HUDEP-2 (cell line): ENCODE measurements around the gene RUFY2.
"Not testable (repeated sequence)": the region's sequence is repeated elsewhere in the genome, so short reads cannot be mapped to it uniquely, and the experiment has no call there.

Source experiments
- DNase-seq, 76 experiments: peaks; one replicate each; lab custom pipeline; 2025; ENCODE audit not compliant: unreplicated experiment in 76 of 76; lab: John Stamatoyannopoulos, UW

RUFY2 gene

DNA sequence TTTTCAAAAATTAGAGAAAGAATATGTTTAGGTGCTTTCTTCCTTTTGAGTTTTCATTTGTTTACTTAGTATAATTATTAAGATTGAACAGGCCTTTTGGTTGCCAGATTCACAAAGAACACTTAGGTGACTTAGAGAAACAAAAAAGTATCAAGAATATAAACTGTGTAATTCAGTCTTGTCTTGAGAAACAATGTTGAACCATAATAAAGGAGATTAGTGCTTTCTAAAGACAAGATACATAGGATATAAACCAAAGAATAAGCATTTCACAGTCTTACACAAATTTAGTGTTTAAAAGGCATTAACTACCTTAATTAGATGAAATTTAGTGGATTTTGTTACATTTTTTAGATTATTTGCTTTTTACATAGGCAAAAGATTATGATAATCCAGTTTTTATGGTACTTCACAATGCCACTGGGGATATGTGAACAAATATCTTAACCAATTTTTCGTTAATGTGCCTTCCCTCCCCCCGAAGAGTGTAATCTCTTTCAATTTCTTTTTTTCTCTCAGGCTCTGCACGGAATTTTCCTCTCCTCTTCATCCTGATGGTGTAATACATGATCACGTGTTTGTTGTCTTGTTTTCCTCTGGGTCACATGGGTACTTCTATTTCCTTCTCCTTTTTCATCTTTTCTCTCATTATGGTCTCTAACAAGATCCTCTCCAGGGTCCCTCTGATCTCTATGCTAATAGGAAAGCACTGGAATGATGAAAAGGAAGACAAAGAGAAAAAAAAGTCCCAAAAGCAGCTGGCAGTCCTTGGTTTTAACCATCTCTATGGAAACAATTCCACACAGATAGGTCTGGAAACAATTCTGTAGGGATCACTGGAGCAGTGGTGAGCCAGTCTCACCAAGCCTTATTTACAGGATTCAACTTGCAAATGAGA is 78.9 kb downstream of the RUFY2 start:
- peak in 5 of 76 experiments; percentile 8 to 23 (median 16) for DNase-seq

DNA sequence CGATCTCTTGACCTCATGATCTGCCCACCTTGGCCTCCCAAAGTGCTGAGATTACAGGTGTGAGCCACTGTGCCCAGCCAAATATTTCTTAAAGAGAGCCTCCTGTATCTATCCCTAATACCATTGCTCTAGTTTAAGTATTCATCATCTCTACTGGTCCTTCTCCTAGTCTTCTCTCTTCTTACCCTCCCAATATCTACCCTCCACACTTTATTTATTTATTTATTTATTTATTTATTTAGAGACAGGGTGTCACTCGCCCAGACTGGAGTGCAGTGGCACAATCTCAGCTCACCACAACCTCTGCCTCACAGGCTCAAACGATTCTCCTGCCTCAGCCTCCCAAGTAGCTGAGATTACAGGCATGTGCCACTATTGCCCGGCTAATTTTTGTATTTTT is 82.7 kb downstream of the RUFY2 start:
- DNase-seq = not testable (repeated sequence)

DNA sequence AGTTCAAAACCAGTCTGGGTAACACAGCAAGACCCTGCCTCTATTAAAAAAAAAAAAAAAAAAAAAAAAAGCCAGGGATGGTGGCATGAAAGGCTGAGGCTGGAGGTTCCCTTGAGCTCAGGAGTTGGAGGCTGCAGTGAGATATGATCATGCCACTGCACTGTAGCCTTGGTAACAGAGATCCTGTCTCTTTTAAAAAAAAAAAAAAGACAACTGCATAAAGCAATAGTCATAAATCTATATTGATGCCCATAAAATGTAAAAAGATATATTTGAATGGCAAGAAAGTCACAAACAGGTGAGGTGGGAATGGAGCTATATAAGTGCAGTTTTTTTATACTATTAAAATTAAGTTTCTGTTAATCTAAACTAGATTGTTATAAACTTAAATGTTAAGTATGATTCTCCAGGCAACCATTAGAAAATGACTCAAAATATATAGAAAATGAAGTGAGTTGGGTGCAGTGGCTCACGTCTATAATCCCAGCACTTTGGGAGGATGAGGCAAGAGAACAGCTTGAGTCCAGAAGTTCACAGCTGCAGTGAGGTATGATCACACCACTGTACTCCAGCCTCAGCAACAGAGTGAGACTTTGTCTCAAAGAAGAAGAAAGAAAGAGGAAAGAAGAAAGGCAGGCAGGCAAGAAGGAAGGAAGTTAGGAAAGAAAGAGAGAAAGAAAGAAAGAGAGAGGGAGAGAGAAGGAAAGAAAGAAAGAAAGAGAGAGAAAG is 88.6 kb downstream of the RUFY2 start:
- DNase-seq = no peak

DNA sequence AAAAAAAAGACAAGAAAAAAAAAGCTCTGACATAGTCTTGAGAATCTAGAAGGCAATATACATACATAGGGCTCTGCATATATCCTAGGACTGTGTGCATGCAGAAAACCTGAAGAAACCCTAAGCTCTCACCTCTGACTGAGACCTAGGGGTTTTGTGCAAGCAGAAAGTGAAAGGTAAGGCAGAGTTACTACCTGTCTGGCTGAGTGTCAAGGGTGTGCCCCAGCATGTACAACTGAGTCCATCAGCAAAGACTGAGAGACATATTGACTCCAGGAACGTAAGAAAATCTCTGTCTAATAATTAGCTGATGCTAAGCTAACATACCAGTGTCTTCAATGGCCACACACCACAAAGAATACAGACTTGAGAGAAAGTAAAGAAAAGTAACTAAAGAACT is 91.5 kb downstream of the RUFY2 start:
- no peak for DNase-seq

DNA sequence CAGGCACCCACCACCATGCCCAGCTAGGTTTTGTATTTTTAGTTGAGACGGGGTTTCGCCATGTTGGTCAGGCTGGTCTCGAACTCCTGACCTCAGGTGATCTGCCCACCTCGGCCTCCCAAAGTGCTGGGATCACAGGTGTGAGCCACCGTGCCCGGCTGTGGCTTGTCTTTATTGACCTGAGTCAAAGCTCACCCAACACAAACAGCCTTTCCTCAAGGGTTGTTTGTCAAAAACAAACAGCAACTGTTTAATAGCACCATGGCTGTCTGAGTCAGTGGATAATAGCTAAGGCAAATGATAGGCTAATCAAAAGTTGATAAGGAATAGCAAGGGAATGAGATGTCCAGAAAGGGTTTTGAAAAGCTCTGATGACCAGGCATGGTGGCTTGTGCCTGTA is 92.1 kb downstream of the RUFY2 start:
- DNase-seq = not testable (repeated sequence)

DNA sequence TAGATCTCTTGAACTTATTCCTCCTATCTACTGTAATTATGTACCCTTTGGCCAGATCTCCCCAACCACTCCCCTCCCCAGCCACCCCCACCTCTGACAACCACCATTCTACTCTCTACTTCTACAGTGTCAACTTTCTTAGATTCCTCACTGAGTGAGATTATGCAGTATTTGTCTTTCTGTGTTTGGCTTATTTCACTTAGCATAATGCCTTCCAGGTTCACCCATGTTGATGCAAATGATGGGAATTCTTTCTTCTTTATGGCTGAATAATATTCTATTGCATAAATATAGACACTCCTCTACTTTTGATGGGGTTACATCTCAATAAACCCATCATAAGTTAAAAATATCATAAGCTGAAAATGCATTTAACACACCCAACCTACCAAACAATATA is 96.5 kb downstream of the RUFY2 start:
- DNase-seq = no peak

DNA sequence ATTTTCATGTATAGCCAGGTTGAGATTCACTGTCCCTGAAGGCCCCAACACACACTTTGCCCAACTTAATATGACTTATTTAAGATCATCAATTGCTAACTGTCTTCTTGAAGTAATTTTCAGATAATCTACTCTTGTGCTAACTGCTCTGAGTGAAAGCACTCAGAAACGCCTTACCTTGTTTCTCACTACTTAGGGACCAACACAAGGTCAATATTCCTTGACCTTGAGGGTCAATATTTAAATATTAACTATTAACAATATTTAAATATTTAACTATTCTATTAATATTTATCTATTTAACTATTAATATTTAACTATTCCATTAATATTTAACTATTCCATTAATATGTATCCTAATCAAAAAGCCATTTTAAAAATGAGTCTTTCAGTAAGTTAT is 101.2 kb downstream of the RUFY2 start:
- DNase-seq = no peak

DNA sequence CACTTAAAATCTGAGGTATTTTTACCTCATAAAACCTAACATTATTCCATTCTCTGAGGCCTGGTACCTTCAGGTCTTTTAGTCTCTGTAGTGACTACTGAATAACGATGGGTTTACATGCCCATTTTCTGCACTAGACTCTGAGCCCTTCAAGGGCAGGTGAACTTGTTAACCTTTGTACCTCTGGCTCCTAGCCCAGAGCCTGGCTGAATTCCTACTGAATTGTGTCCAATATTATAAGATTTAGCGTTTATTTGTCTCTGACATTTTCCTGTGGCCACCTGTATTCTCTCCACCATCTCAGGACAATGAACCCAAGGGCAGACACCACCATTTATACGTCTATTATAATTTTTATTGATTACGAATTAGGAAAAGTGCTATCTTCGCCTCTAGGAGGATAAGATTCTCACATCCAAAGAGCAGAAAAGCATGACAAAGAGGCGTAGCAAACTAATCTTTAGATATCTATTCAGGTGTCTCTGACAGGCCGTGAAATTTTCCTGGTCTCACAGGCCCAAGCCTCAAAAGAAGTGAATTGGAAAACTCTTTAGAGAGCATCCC is 103.1 kb downstream of the RUFY2 start:
- no peak for DNase-seq

DNA sequence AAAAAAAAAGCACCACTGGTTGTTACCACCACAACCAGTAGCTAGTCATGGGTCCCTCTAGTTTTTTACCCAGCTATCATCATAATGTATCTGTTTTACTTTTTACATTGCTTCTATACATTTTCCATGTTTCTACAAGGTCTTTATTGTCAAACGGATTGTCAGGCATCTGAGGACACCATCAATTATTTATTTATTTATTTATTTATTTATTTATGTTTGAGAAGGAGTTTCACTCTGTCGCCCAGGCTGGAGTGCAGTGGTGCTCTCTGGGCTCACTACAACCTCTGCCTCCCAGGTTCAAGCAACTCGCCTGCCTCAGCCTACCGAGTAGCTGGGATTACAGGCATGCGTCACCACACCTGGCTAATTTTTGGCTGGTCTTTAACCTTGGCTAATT is 104.2 kb downstream of the RUFY2 start:
- DNase-seq = no peak

DNA sequence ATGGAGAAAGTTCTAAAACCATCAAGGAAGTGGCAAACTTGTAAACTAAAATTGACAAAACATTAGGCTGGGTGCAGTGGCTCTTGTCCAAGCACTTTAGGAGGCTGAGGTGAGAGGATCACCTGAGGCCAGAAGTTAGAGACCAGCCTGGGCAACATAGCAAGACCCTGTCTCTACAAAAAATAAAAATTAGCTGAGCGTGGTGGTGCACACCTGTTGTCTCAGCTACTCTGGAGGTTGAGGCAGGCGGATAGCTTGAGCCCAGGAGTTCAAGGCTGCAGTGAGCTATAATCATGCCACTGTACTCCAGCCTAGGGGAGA is 104.6 kb downstream of the RUFY2 start:
- no peak for DNase-seq

DNA sequence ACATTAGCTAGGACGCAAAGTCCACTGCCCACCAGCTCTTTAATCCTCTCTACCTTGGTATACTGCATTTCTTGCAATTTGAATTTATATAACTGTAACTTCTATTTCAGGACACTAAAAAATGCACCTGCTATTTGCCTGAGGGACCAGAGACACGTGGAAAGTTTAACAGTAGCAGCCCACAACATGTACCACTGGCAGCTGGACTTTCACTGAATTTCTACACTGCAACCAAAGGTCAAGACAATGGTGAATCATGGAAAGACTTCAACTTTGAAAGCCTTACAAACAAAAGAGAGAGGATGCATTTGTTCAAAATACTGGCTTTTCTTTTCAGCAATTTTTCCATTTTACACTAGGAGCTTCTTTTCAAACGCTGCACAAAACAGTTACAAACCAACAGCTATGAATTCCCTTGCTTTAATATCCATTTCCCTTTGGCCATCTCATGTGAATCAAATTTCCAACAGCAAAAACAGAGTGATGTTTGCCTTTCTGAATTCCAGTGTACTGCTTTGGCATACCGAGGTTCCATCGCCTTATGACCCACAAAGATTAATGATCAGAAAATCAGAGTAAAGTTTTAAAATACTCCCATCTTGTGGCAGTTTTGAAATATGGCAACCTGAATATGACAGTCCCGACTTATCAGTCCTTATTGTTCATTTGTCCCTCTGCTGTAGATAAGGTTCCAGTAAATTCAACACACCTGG is 105.1 kb downstream of the RUFY2 start:
- DNase-seq = peak in 23 of 76 experiments; percentile 3 to 51 (median 18)

DNA sequence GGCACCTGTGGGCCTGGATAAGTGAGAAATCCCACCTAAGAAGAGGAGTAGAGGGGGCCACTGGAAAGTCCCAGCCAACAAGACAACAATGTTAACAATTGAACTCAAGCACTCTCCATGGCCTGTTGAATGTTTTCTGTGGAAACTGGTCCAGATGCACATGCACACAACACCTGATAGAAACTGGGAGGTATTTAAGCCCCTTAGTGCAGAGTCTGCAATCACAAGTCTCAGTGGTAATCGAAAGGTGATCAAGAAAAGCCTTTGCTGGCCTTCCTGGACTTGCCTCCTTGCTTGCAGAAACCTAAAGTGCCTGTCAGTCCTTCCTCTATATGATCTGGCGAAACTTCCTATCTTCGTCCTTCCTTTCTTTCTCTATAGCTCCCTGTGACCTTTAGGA is 105.8 kb downstream of the RUFY2 start:
- DNase-seq = no peak

DNA sequence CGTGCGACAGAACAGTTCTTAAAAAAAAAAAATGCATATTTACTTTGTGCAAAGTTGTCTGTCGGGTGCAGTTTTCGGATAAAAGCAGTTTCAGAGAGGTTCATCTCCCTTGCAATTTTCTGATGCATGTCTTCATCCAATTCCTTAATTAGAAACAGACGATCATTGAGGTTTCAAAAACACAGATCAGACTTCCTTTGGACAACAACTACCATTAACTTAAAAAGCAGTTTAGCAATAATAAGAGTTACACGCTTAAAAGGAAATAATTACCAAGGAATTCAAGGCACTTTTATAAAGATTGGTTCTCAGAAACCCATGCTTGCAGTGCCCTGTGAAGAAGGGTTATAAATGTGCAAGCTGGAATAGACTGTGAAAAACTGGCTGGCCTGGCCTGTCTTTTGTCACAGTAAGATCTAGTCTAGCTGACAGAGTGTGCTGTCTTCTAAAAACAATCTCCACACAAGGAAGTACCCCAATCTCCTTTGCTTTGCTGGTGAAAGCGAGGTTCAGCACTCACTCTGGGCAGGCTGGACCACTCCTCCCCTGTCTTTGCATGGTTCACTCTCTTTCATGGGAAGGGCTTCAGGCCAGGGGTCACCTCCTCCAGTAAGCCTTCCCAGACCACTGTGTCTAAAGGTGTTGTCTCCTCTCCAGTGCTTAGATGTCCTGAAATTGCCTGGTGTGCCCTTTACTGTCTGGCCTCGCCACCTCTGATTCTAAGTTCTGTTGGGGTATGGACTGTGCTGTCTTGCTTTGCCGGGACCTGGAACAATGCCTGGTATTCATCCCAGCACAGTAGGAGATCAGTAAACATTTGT is 110.0 kb downstream of the RUFY2 start:
- no peak for DNase-seq
